ENCODE data around the gene NRXN2.
A peak's percentile ranks its signal among the peaks of the same experiment; 100 is the strongest.

Gene NRXN2

DNA sequence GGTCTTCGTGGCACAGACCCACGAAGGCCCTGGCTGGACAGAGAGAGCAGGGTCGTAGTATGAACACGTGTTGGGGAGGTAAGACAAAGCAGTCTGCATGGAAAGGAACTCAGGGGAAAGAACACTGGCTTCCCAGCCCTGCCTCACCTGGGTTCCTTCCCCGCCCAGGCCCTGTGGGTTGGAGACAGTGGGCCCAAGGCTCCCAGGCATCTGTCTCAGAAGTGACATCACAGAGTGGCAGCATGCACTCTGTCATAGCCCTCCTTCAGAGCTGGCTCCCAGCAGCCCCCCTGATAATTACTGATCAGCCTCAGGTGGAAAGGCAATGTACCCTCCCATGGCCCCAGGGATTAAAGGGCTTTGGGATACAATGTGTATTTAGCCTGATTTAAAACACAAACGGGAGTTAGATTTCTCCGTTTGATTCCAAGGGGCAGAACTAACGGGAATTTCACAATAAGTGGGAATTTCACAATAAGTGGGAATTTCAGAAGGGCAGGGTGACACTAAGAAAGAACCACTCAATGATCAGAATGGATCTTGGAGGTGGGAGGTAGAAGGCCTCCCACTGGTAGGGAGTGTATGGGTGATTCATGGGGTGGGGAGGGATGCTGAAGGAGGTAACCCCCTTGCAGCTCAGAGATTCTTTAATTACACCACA lies 66.9 kb downstream of the NRXN2 start:
- no peak for DNase-seq (ENCODE audit: low spot score)
- no peak overlapping the region for H2BK5ac ChIP-seq (ENCODE audit: low read length)
- H3K36me3 ChIP-seq (replicated peaks in 1 of 2; ENCODE audit: control insufficient read depth in 2 of 2, insufficient read depth in 2 of 2, low read length in 2 of 2), result peaks cover 0 to 8% of the 10 kb centered on the region in 2 donors
- H2AK5ac ChIP-seq (ENCODE audit: low read depth, low read length), result no peak overlapping the region
- H3K27me3 ChIP-seq (ENCODE audit: control insufficient read depth in 3 of 3, insufficient read depth in 3 of 3, low read depth in 1 of 3, low read length in 3 of 3), result no peaks in the 10 kb centered on the region
- peaks cover 0 to 6% of the 10 kb centered on the region in 2 donors for H3K4me1 ChIP-seq (ENCODE audit: control insufficient read depth in 2 of 2, insufficient read depth in 1 of 2, low read depth in 1 of 2, low read length in 2 of 2)
- H4K91ac ChIP-seq (ENCODE audit: low read depth, low read length, poor library complexity), result no peak overlapping the region
- H3K9me3 ChIP-seq (replicated peaks in 1 of 2; ENCODE audit: control insufficient read depth in 2 of 2, insufficient read depth in 1 of 2, low read depth in 1 of 2, low read length in 2 of 2), result no peaks in the 10 kb centered on the region
- WGBS, 2 donors (ENCODE audit: extremely low coverage in 2 of 2, insufficient read length in 2 of 2, insufficient replicate concordance in 1 of 2), result no CpG with 5 or more reads among the region's 8 CpGs
- no peak overlapping the region for H3K14ac ChIP-seq (ENCODE audit: low read length)
- H3K4me3 ChIP-seq (ENCODE audit: low read length in 2 of 2), result no peak overlapping the region
- H3K79me1 ChIP-seq (ENCODE audit: low read depth, low read length), result no peaks in the 10 kb centered on the region
- H2BK12ac ChIP-seq (ENCODE audit: low read length), result no peak overlapping the region
- no peak overlapping the region for H2BK15ac ChIP-seq (ENCODE audit: low read length)
- H2AFZ ChIP-seq (ENCODE audit: low read length), result no peak overlapping the region
- H3K9ac ChIP-seq (ENCODE audit: low read depth, low read length, poor library complexity), result peak overlapping the region; percentile 56
- H3K4ac ChIP-seq (ENCODE audit: low read length), result no peak overlapping the region
- no peak overlapping the region for H3K23ac ChIP-seq (ENCODE audit: low read depth, low read length, poor library complexity)
- H3K27ac ChIP-seq (replicated peaks; ENCODE audit: low read length), result no peak overlapping the region
- no peak overlapping the region for H2BK120ac ChIP-seq (ENCODE audit: low read depth, low read length)
- H4K8ac ChIP-seq (ENCODE audit: low read depth, low read length), result no peak overlapping the region
- H3K18ac ChIP-seq (ENCODE audit: low read length), result no peak overlapping the region
- H3K4me2 ChIP-seq (ENCODE audit: insufficient read depth, low read length, poor library complexity, severe bottlenecking), result no peak overlapping the region

DNA sequence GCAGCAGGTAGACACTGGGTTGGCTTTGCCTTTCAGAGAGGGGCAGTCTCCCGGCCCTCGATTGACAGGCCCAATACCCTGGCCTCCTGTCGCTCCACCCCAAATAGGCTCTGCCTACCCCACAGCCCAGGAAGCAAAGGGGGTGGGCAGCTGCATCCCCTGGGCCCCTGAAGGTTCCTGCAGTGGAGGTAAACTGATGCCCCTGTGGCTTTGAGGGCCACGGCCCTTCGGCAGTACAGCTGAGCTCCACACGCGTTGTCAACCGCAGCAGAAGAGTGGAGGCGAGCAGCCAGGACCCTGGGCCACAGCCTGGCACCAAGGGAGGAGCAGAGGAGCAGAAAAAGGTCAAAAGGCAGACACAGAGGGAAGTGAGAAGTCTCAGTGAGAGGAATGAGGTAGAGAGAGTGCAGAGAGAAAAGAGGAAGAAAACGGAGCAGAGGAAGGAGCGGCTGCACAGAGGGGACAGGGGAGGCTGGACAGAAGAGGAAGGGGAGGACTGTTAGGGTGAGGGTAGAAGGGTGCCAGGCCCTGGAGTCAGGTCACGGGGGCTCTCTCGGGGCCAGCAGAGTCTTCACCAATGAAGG lies 67.9 kb downstream of the NRXN2 start:
- Histone ChIP-seq H3K14ac (ENCODE audit: low read length) (no peak overlapping the region), H2AK5ac (ENCODE audit: low read depth, low read length) (no peak overlapping the region), H2AFZ (ENCODE audit: low read length) (no peak overlapping the region), H3K18ac (ENCODE audit: low read length) (no peak overlapping the region), H3K4me1 (ENCODE audit: control insufficient read depth in 2 of 2, insufficient read depth in 1 of 2, low read depth in 1 of 2, low read length in 2 of 2) (peaks cover 0 to 6% of the 10 kb centered on the region in 2 donors), H3K27me3 (ENCODE audit: control insufficient read depth in 3 of 3, insufficient read depth in 3 of 3, low read depth in 1 of 3, low read length in 3 of 3) (no peaks in the 10 kb centered on the region), H3K27ac (replicated peaks; ENCODE audit: low read length) (no peak overlapping the region), H3K23ac (ENCODE audit: low read depth, low read length, poor library complexity) (no peak overlapping the region), H3K79me1 (ENCODE audit: low read depth, low read length) (no peaks in the 10 kb centered on the region), H2BK12ac (ENCODE audit: low read length) (no peak overlapping the region), H3K4me2 (ENCODE audit: insufficient read depth, low read length, poor library complexity, severe bottlenecking) (no peak overlapping the region), H2BK5ac (ENCODE audit: low read length) (no peak overlapping the region), H3K36me3 (replicated peaks in 1 of 2; ENCODE audit: control insufficient read depth in 2 of 2, insufficient read depth in 2 of 2, low read length in 2 of 2) (peaks cover 0 to 4% of the 10 kb centered on the region in 2 donors), H4K8ac (ENCODE audit: low read depth, low read length) (no peak overlapping the region), H4K91ac (ENCODE audit: low read depth, low read length, poor library complexity) (no peak overlapping the region), H3K4me3 (ENCODE audit: low read length in 2 of 2) (no peak overlapping the region), H3K4ac (ENCODE audit: low read length) (no peak overlapping the region), H3K9ac (ENCODE audit: low read depth, low read length, poor library complexity) (no peak overlapping the region), H2BK15ac (ENCODE audit: low read length) (no peak overlapping the region), H2BK120ac (ENCODE audit: low read depth, low read length) (no peak overlapping the region), H3K9me3 (replicated peaks in 1 of 2; ENCODE audit: control insufficient read depth in 2 of 2, insufficient read depth in 1 of 2, low read depth in 1 of 2, low read length in 2 of 2) (no peaks in the 10 kb centered on the region)
- WGBS, 2 donors (ENCODE audit: extremely low coverage in 2 of 2, insufficient read length in 2 of 2, insufficient replicate concordance in 1 of 2), result no CpG with 5 or more reads among the region's 13 CpGs
- DNase-seq (ENCODE audit: low spot score), result no peak

DNA sequence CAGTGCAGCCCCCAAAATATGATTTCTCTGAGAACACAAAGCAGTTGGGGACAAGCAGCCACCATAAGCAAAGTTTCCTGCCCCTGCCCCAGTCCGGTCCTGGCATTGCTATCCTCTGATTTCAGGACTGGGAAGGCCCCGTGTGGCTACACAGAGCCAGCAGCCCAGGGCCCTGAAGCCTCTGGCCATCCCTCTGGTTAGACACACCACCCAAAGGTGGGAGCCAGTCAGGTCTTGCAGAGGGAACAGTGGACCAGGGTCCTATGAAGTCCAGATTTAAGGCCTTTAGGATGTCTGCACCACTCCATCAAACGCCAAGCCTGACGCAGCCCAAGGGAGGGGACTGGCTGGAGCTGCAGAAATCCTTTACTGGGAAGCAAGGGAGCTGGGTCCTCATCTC lies 68.6 kb downstream of the NRXN2 start:
- DNase-seq (ENCODE audit: low spot score), result no peak
- Histone ChIP-seq H3K14ac (ENCODE audit: low read length) (no peak overlapping the region), H3K23ac (ENCODE audit: low read depth, low read length, poor library complexity) (no peak overlapping the region)

DNA sequence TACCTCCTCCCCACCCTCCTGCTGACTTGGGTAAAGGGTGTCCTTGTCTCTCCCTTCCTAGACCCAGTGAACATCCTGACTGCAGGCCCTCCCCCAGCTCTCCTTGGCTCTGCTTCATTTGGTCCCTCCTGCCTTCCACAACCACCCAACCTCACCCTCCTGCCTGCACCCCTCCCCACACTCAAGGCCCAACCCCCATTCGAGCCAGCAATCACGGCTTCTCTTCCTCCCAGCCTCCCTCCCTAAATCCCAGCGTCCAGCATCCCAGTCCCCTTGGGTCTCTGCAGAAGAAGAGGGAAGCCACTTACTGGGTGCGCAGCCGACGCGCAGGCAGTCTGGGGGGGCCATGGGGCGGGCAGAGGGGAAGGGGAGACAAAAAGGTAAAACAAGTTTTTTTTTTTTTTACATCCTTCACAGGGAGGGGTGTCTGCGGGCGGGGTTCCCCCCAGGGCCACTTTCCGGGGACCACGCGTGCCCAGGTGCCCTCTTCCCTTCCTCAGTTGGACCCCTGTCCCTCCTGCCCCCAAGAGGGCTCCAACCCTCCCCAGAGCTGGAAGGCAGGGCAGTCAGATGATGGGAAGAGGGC lies 69.5 kb downstream of the NRXN2 start:
- DNase-seq (ENCODE audit: low spot score), result no peak

More for the DNA sequence above, 68.6 kb downstream of the NRXN2 start:
- Histone ChIP-seq H3K27me3 (ENCODE audit: control insufficient read depth in 3 of 3, insufficient read depth in 3 of 3, low read depth in 1 of 3, low read length in 3 of 3) (no peaks in the 10 kb centered on the region), H3K18ac (ENCODE audit: low read length) (no peak overlapping the region), H2AFZ (ENCODE audit: low read length) (no peak overlapping the region), H3K4me1 (ENCODE audit: control insufficient read depth in 2 of 2, insufficient read depth in 1 of 2, low read depth in 1 of 2, low read length in 2 of 2) (peaks cover 0 to 6% of the 10 kb centered on the region in 2 donors), H3K79me1 (ENCODE audit: low read depth, low read length) (no peaks in the 10 kb centered on the region), H3K9ac (ENCODE audit: low read depth, low read length, poor library complexity) (no peak overlapping the region), H4K8ac (ENCODE audit: low read depth, low read length) (no peak overlapping the region), H2BK12ac (ENCODE audit: low read length) (no peak overlapping the region), H2BK120ac (ENCODE audit: low read depth, low read length) (no peak overlapping the region), H2AK5ac (ENCODE audit: low read depth, low read length) (no peak overlapping the region), H3K36me3 (replicated peaks in 1 of 2; ENCODE audit: control insufficient read depth in 2 of 2, insufficient read depth in 2 of 2, low read length in 2 of 2) (no peaks in the 10 kb centered on the region), H2BK15ac (ENCODE audit: low read length) (no peak overlapping the region), H3K9me3 (replicated peaks in 1 of 2; ENCODE audit: control insufficient read depth in 2 of 2, insufficient read depth in 1 of 2, low read depth in 1 of 2, low read length in 2 of 2) (no peaks in the 10 kb centered on the region), H3K27ac (replicated peaks; ENCODE audit: low read length) (no peak overlapping the region), H2BK5ac (ENCODE audit: low read length) (no peak overlapping the region), H3K4me3 (ENCODE audit: low read length in 2 of 2) (no peak overlapping the region), H3K4me2 (ENCODE audit: insufficient read depth, low read length, poor library complexity, severe bottlenecking) (no peak overlapping the region), H3K4ac (ENCODE audit: low read length) (no peak overlapping the region), H4K91ac (ENCODE audit: low read depth, low read length, poor library complexity) (no peak overlapping the region)
- WGBS, 2 donors (ENCODE audit: extremely low coverage in 2 of 2, insufficient read length in 2 of 2, insufficient replicate concordance in 1 of 2), result no CpG with 5 or more reads among the region's 4 CpGs

More for the DNA sequence above, 69.5 kb downstream of the NRXN2 start:
- peaks cover 0 to 7% of the 10 kb centered on the region in 2 donors for H3K4me1 ChIP-seq (ENCODE audit: control insufficient read depth in 2 of 2, insufficient read depth in 1 of 2, low read depth in 1 of 2, low read length in 2 of 2)
- no CpG with 5 or more reads among the region's 13 CpGs for whole genome bisulfite sequencing, 2 donors (ENCODE audit: extremely low coverage in 2 of 2, insufficient read length in 2 of 2, insufficient replicate concordance in 1 of 2)
- peak overlapping the region; percentile 21 for H3K18ac ChIP-seq (ENCODE audit: low read length)
- H3K27me3 ChIP-seq (ENCODE audit: control insufficient read depth in 3 of 3, insufficient read depth in 3 of 3, low read depth in 1 of 3, low read length in 3 of 3), result no peaks in the 10 kb centered on the region
- no peak overlapping the region for H2BK120ac ChIP-seq (ENCODE audit: low read depth, low read length)
- no peaks in the 10 kb centered on the region for H3K9me3 ChIP-seq (replicated peaks in 1 of 2; ENCODE audit: control insufficient read depth in 2 of 2, insufficient read depth in 1 of 2, low read depth in 1 of 2, low read length in 2 of 2)
- no peak overlapping the region for H3K23ac ChIP-seq (ENCODE audit: low read depth, low read length, poor library complexity)
- no peak overlapping the region for H3K27ac ChIP-seq (replicated peaks; ENCODE audit: low read length)
- H3K14ac ChIP-seq (ENCODE audit: low read length), result no peak overlapping the region
- H3K4me3 ChIP-seq (ENCODE audit: low read length in 2 of 2), result no peak overlapping the region
- no peak overlapping the region for H2BK5ac ChIP-seq (ENCODE audit: low read length)
- no peak overlapping the region for H3K4me2 ChIP-seq (ENCODE audit: insufficient read depth, low read length, poor library complexity, severe bottlenecking)
- no peaks in the 10 kb centered on the region for H3K79me1 ChIP-seq (ENCODE audit: low read depth, low read length)
- H2AFZ ChIP-seq (ENCODE audit: low read length), result no peak overlapping the region
- H3K4ac ChIP-seq (ENCODE audit: low read length), result no peak overlapping the region
- no peak overlapping the region for H2AK5ac ChIP-seq (ENCODE audit: low read depth, low read length)
- H2BK12ac ChIP-seq (ENCODE audit: low read length), result no peak overlapping the region
- H4K91ac ChIP-seq (ENCODE audit: low read depth, low read length, poor library complexity), result no peak overlapping the region
- no peak overlapping the region for H4K8ac ChIP-seq (ENCODE audit: low read depth, low read length)
- H3K36me3 ChIP-seq (replicated peaks in 1 of 2; ENCODE audit: control insufficient read depth in 2 of 2, insufficient read depth in 2 of 2, low read length in 2 of 2), result no peaks in the 10 kb centered on the region
- H3K9ac ChIP-seq (ENCODE audit: low read depth, low read length, poor library complexity), result no peak overlapping the region
- peak overlapping the region; percentile 90 for H2BK15ac ChIP-seq (ENCODE audit: low read length)

Measured in neuronal stem cell (in vitro differentiated cells).